Measurements from ENCODE around the gene TUSC2. TPM values are rescaled to one million over a fixed set of nuclear protein-coding genes. Genes with fewer than 3 reads are reported as not detected.

TUSC2 gene
- total and polyA plus RNA-seq, 2 donors (not counting 1 experiment from before 2014, with no cell fraction given), result 28.2 to 29.3 TPM

GRCh38 chr3:50316657-50317242, 11.3 kb downstream of the TUSC2 start:
- POLR2A ChIA-PET, result interaction anchor here (0.6 to 1.3 kb wide), 2 partner anchors 17 to 370 kb away, joined by 3 to 4 read pairs; no protein-coding TSS in a partner anchor
- peak overlapping the region; percentile 50 for H3K4me2 ChIP-seq (replicated peaks; ENCODE audit: low read depth, low read length, poor library complexity, severe bottlenecking)
- intact Hi-C loops (cut with micrococcal nuclease), result no loop called here
- 67% methylated on average over 9 of the region's 9 CpGs for WGBS (ENCODE audit: insufficient coverage)
- CTCF ChIA-PET, result no interaction called here
- H3K27ac Mint-ChIP-seq, result peak overlapping the region; percentile 75
- H3K36me3 ChIP-seq (replicated peaks in 1 of 2; ENCODE audit: control extremely low read depth in 1 of 2, control insufficient read depth in 1 of 2, extremely low read depth in 1 of 2, insufficient read depth in 2 of 2, low read length in 1 of 2), result peaks cover 0 to 3% of the 10 kb centered on the region in 2 experiments
- no peak overlapping the region for H2AFZ ChIP-seq (ENCODE audit: insufficient read depth, low read depth, low read length, poor library complexity, severe bottlenecking)
- TF ChIP-seq EZH2 (IDR thresholded peaks at IDR 0.05; ENCODE audit: borderline replicate concordance, insufficient read depth, low read depth, low read length, poor library complexity, severe bottlenecking), result no peak
- TF ChIP-seq, protein P1, sequence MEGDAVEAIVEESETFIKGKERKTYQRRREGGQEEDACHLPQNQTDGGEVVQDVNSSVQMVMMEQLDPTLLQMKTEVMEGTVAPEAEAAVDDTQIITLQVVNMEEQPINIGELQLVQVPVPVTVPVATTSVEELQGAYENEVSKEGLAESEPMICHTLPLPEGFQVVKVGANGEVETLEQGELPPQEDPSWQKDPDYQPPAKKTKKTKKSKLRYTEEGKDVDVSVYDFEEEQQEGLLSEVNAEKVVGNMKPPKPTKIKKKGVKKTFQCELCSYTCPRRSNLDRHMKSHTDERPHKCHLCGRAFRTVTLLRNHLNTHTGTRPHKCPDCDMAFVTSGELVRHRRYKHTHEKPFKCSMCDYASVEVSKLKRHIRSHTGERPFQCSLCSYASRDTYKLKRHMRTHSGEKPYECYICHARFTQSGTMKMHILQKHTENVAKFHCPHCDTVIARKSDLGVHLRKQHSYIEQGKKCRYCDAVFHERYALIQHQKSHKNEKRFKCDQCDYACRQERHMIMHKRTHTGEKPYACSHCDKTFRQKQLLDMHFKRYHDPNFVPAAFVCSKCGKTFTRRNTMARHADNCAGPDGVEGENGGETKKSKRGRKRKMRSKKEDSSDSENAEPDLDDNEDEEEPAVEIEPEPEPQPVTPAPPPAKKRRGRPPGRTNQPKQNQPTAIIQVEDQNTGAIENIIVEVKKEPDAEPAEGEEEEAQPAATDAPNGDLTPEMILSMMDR (IDR thresholded peaks at IDR 0.05), result no peak
- H3K9me3 Mint-ChIP-seq (ENCODE audit: insufficient read depth), result no peaks in the 10 kb centered on the region
- H3K9ac ChIP-seq (ENCODE audit: low read length), result no peak overlapping the region
- H3K4me1 ChIP-seq (ENCODE audit: control insufficient read depth in 2 of 2, insufficient read depth in 2 of 2, low read length in 2 of 2), result peaks cover 20 to 48% of the 10 kb centered on the region in 2 donors
- peak overlapping the region; percentile 56 for H3K4me3 Mint-ChIP-seq
- ATAC-seq (ENCODE audit: low read depth), result peak; percentile 15
- no peaks in the 10 kb centered on the region for H3K27me3 ChIP-seq (replicated peaks in 1 of 4; ENCODE audit: control extremely low read depth in 1 of 4, control insufficient read depth in 3 of 4, insufficient read depth in 4 of 4, low read length in 3 of 4)
- no peak overlapping the region for H3K4me3 ChIP-seq (ENCODE audit: control extremely low read depth in 1 of 5, extremely low read depth in 1 of 5, insufficient read depth in 1 of 5, low read depth in 2 of 5, low read length in 4 of 5)
- no peak for DNase-seq
- no peaks in the 10 kb centered on the region for H4K20me1 ChIP-seq (ENCODE audit: control insufficient read depth, insufficient read depth, low read length, poor library complexity, severe bottlenecking)
- H3K4me1 Mint-ChIP-seq, result peaks cover 38% of the 10 kb centered on the region
- H3K79me2 ChIP-seq (ENCODE audit: control insufficient read depth, insufficient read depth, low read length), result no peaks in the 10 kb centered on the region
- no peaks in the 10 kb centered on the region for H3K9me3 ChIP-seq (ENCODE audit: control extremely low read depth in 1 of 3, control insufficient read depth in 2 of 3, insufficient read depth in 1 of 3, low read length in 2 of 3)
- no peaks in the 10 kb centered on the region for H3K27me3 Mint-ChIP-seq
- peak overlapping the region in 1 of 2 donors; percentile 4 for H3K27ac ChIP-seq (ENCODE audit: low read length in 2 of 2)

- no peaks in the 10 kb centered on the region for H4K20me1 ChIP-seq (ENCODE audit: control insufficient read depth, insufficient read depth, low read length, poor library complexity, severe bottlenecking)
- Mint-ChIP-seq H3K27me3 (no peaks in the 10 kb centered on the region), H3K9me3 (ENCODE audit: insufficient read depth) (no peaks in the 10 kb centered on the region), H3K27ac (no peak overlapping the region), H3K4me3 (no peak overlapping the region), H3K4me1 (peaks cover 27% of the 10 kb centered on the region)
- peaks cover 12 to 36% of the 10 kb centered on the region in 2 donors for H3K4me1 ChIP-seq (ENCODE audit: control insufficient read depth in 2 of 2, insufficient read depth in 2 of 2, low read length in 2 of 2)
- DNase-seq (no peak), ATAC-seq (ENCODE audit: low read depth) (no peak)
- POLR2A ChIA-PET, result no interaction called here
- no peak overlapping the region for H3K4me2 ChIP-seq (replicated peaks; ENCODE audit: low read depth, low read length, poor library complexity, severe bottlenecking)
- no peaks in the 10 kb centered on the region for H3K27me3 ChIP-seq (replicated peaks in 1 of 4; ENCODE audit: control extremely low read depth in 1 of 4, control insufficient read depth in 3 of 4, insufficient read depth in 4 of 4, low read length in 3 of 4)
- H3K9me3 ChIP-seq (ENCODE audit: control extremely low read depth in 1 of 3, control insufficient read depth in 2 of 3, insufficient read depth in 1 of 3, low read length in 2 of 3), result no peaks in the 10 kb centered on the region
- TF ChIP-seq EZH2 (IDR thresholded peaks at IDR 0.05; ENCODE audit: borderline replicate concordance, insufficient read depth, low read depth, low read length, poor library complexity, severe bottlenecking), result no peak
- TF ChIP-seq, protein P1 (IDR thresholded peaks at IDR 0.05), result no peak
- 100% methylated on average over 3 of the region's 4 CpGs for WGBS (ENCODE audit: insufficient coverage)
- no peak overlapping the region for H3K4me3 ChIP-seq (ENCODE audit: control extremely low read depth in 1 of 5, extremely low read depth in 1 of 5, insufficient read depth in 1 of 5, low read depth in 2 of 5, low read length in 4 of 5)
- intact Hi-C loops (cut with micrococcal nuclease), result no loop called here
- no peak overlapping the region for H3K9ac ChIP-seq (ENCODE audit: low read length)
- peaks cover 0 to 3% of the 10 kb centered on the region in 2 experiments for H3K36me3 ChIP-seq (replicated peaks in 1 of 2; ENCODE audit: control extremely low read depth in 1 of 2, control insufficient read depth in 1 of 2, extremely low read depth in 1 of 2, insufficient read depth in 2 of 2, low read length in 1 of 2)
- no peaks in the 10 kb centered on the region for H3K79me2 ChIP-seq (ENCODE audit: control insufficient read depth, insufficient read depth, low read length)
- H2AFZ ChIP-seq (ENCODE audit: insufficient read depth, low read depth, low read length, poor library complexity, severe bottlenecking), result no peak overlapping the region
- H3K27ac ChIP-seq (ENCODE audit: low read length in 2 of 2), result no peak overlapping the region
- CTCF ChIA-PET, result interaction anchor here (1.1 to 2.5 kb wide), 4 partner anchors 10 to 775 kb away, joined by 4 to 11 read pairs (median 4); no protein-coding TSS in a partner anchor
Observed at GRCh38 chr3:50314816-50315215, 13.2 kb downstream of the TUSC2 start.
